Caco-2 (cell line): ENCODE measurements around the gene ZNF765. TPM values are rescaled to one million over a fixed set of nuclear protein-coding genes. Genes with fewer than 3 reads are reported as not detected.
"Not testable (repeated sequence)": the region's sequence is repeated elsewhere in the genome, so short reads cannot be mapped to it uniquely, and the experiment has no call there.

Source experiments
- BruUV-seq: library from RNA; stranded (reverse); fragments of 400-500 nt; replicated peaks from 2 replicates; lab custom pipeline; 2021; lab: Mats Ljungman, UMichigan
- CTCF ChIA-PET: fragments of 300-600 bp; sonication (Branson Sonifier 250); formaldehyde crosslinking; loops from one replicate; lab custom pipeline; 2022; ENCODE audit warnings: antibody characterized with exemption; lab: Charles Lee
- POLR2A ChIA-PET: fragments of 300-600 bp; sonication (Branson Sonifier 250); formaldehyde crosslinking; loops from one replicate; lab custom pipeline; 2022; ENCODE audit warnings: antibody characterized with exemption; lab: Charles Lee
- DNase-seq, 2 experiments: peaks; one replicate each; pipeline versions ENCODE4 v3.0.0 to v3.0.0-alpha.2; 2020 to 2022
- H3K27me3 ChIP-seq: replicated peaks from 2 replicates; pipeline ENCODE4 v1.6.0; 2011; ENCODE audit warnings: low read length; ENCODE audit not compliant: control insufficient read depth, insufficient read depth
- H3K36me3 ChIP-seq: 2 replicates; pipeline ENCODE4 v1.5.1; 2011; ENCODE audit warnings: low read length; ENCODE audit not compliant: control insufficient read depth, insufficient read depth
- H3K4me1 ChIP-seq: fragments of 250-450 bp; sonication (Bioruptor Pico); 2 replicates; pipeline ENCODE4 v1.5.1; 2020; ENCODE audit warnings: mild to moderate bottlenecking
- H3K4me3 ChIP-seq: 2 replicates; pipeline ENCODE4 v1.5.1; 2011; ENCODE audit warnings: low read depth, mild to moderate bottlenecking, control low read depth, low read length
- H3K9me3 ChIP-seq: fragments of 250-450 bp; sonication (Bioruptor Pico); 2 replicates; pipeline ENCODE4 v1.5.1; 2020; ENCODE audit warnings: mild to moderate bottlenecking, moderate library complexity
- H3K27ac Mint-ChIP-seq: one replicate; pipeline ENCODE4 v1.8.0; 2022; ENCODE audit warnings: mixed read lengths; ENCODE audit not compliant: unreplicated experiment
- H3K27me3 Mint-ChIP-seq: one replicate; pipeline ENCODE4 v1.8.0; 2022; ENCODE audit warnings: mixed read lengths; ENCODE audit not compliant: insufficient read depth, unreplicated experiment
- H3K36me3 Mint-ChIP-seq: one replicate; pipeline ENCODE4 v1.8.0; 2022; ENCODE audit warnings: mild to moderate bottlenecking, mixed read lengths; ENCODE audit not compliant: insufficient read depth, unreplicated experiment
- H3K4me1 Mint-ChIP-seq: one replicate; pipeline ENCODE4 v1.8.0; 2022; ENCODE audit warnings: low read depth, mixed read lengths; ENCODE audit not compliant: unreplicated experiment
- H3K4me3 Mint-ChIP-seq: one replicate; pipeline ENCODE4 v1.8.0; 2022; ENCODE audit warnings: mild to moderate bottlenecking, moderate library complexity, mixed read lengths; ENCODE audit not compliant: unreplicated experiment
- H3K9me3 Mint-ChIP-seq: one replicate; pipeline ENCODE4 v1.8.0; 2022; ENCODE audit warnings: mixed read lengths; ENCODE audit not compliant: unreplicated experiment
- CTCF ChIP-seq, 2 experiments: fragments of 200-600 bp in 1 of 2; IDR thresholded peaks; 1 replicate in 1 of 2; 2 replicates in 1 of 2; pipeline versions ENCODE4 v1.5.1 to v1.8.0; 2011 to 2022; ENCODE audit warnings: antibody characterized with exemption in 1 of 2, control low read depth in 1 of 2, inconsistent platforms in 1 of 2, low read depth in 1 of 2, low read length in 1 of 2, mild to moderate bottlenecking in 1 of 2, moderate library complexity in 1 of 2; ENCODE audit not compliant: insufficient read depth in 1 of 2, severe bottlenecking in 1 of 2, unreplicated experiment in 1 of 2
- intact Hi-C: fragments of 100-400 bp; cut with micrococcal nuclease; formaldehyde crosslinking; loops from one replicate; pipeline ENCODE4 v1.10.0; 2022; ENCODE audit not compliant: unreplicated experiment
- total RNA-seq: library from RNA; stranded (reverse); gene quantifications from 2 replicates; pipeline ENCODE4 v1.2.3, GENCODE V29; 2022

ZNF765 gene
- total RNA-seq, 1 experiment from 2014 or later, result 13.1 TPM

- Mint-ChIP-seq H3K9me3 (no peaks in the 10 kb centered on the region), H3K4me3 (peak overlapping the region; percentile 77), H3K27ac (peak overlapping the region; percentile 65), H3K27me3 (no peaks in the 10 kb centered on the region), H3K36me3 (peaks cover 38% of the 10 kb centered on the region), H3K4me1 (peaks cover 19% of the 10 kb centered on the region)
- H3K36me3 ChIP-seq, result peaks cover 2% of the 10 kb centered on the region; the same call in 1 of the 2 replicates
- POLR2A ChIA-PET, result interaction anchor here (0.6 kb wide), 2 partner anchors 80 to 126 kb away, joined by 3 read pairs; no protein-coding TSS in a partner anchor
- TF ChIP-seq CTCF (IDR thresholded peaks at IDR 0.05; ENCODE audit: insufficient read depth in 1 of 2, low read depth in 1 of 2, low read length in 1 of 2, severe bottlenecking in 1 of 2, unreplicated experiment in 1 of 2), result no peak
- no TSS peak for BruUV-seq
- peaks cover 19% of the 10 kb centered on the region for H3K9me3 ChIP-seq
- CTCF ChIA-PET, result interaction anchor here (0.6 kb wide), 1 partner anchor 672 kb away, joined by 5 read pairs; no protein-coding TSS in a partner anchor
- intact Hi-C loops, result loop anchor here (2.0 kb wide), 1 partner anchor 62 kb away; the partner anchor contains the start of gene ZNF845
- no peaks in the 10 kb centered on the region for H3K27me3 ChIP-seq
- H3K4me1 ChIP-seq, result peaks cover 8% of the 10 kb centered on the region
- peak in 1 of 2 experiments; percentile 52 for DNase-seq
- peak overlapping the region; percentile 83 for H3K4me3 ChIP-seq
Observed at GRCh38 chr19:53394522-53394973, 401 bp upstream of the ZNF765 start.

- ChIA-PET POLR2A (interaction anchor here (0.6 to 0.7 kb wide), 2 partner anchors 23 to 498 kb away, joined by 3 read pairs; no protein-coding TSS in a partner anchor), CTCF (interaction anchor here (1.3 kb wide), 1 partner anchor 36 kb away, joined by 4 read pairs; the partner anchor contains the start of gene ZNF761)
- peaks cover 12% of the 10 kb centered on the region for H3K9me3 Mint-ChIP-seq
- H3K27me3 ChIP-seq, H3K27me3 Mint-ChIP-seq, BruUV-seq, H3K36me3 ChIP-seq, H3K4me1 ChIP-seq, DNase-seq: not testable (repeated sequence)
- intact Hi-C loops, result loop anchor here (1.0 to 2.0 kb wide), 2 partner anchors 35 to 63 kb away; partner anchors contain the start of genes ZNF761 and ZNF845
- H3K4me3 Mint-ChIP-seq, result peak overlapping the region; percentile 77
- peak overlapping the region; percentile 65 for H3K27ac Mint-ChIP-seq
- H3K4me1 Mint-ChIP-seq, result peaks cover 19% of the 10 kb centered on the region
- Histone ChIP-seq H3K4me3 (peak overlapping the region; percentile 83), H3K9me3 (peaks cover 13% of the 10 kb centered on the region)
- peaks cover 48% of the 10 kb centered on the region for H3K36me3 Mint-ChIP-seq
Observed at GRCh38 chr19:53395840-53396524, 1.0 kb downstream of the ZNF765 start.

- Mint-ChIP-seq H3K4me3 (peak overlapping the region; percentile 77), H3K9me3 (peaks cover 13% of the 10 kb centered on the region), H3K4me1 (peaks cover 19% of the 10 kb centered on the region), H3K27ac (peak overlapping the region; percentile 65), H3K36me3 (peaks cover 53% of the 10 kb centered on the region), H3K27me3 (no peaks in the 10 kb centered on the region)
- H3K4me3 ChIP-seq, result peak overlapping the region; percentile 83
- no peak for TF ChIP-seq CTCF (IDR thresholded peaks at IDR 0.05; ENCODE audit: insufficient read depth in 1 of 2, low read depth in 1 of 2, low read length in 1 of 2, severe bottlenecking in 1 of 2, unreplicated experiment in 1 of 2)
- ChIA-PET CTCF (interaction anchor here (0.6 to 1.3 kb wide), 3 partner anchors 28 to 55 kb away, joined by 3 to 4 read pairs (median 3); partner anchors contain the start of gene ZNF761), POLR2A (interaction anchor here (0.6 kb wide), 1 partner anchor 22 kb away, joined by 3 read pairs; no protein-coding TSS in a partner anchor)
- peaks cover 10% of the 10 kb centered on the region for H3K9me3 ChIP-seq
- H3K4me1 ChIP-seq, result peaks cover 8% of the 10 kb centered on the region
- no TSS peak for BruUV-seq
- no peak for DNase-seq
- H3K27me3 ChIP-seq, result no peaks in the 10 kb centered on the region
- H3K36me3 ChIP-seq, result peaks cover 5% of the 10 kb centered on the region
- intact Hi-C loops, result no loop called here
Observed at GRCh38 chr19:53396525-53396868, 1.5 kb downstream of the ZNF765 start.

- BruUV-seq, H3K4me3 Mint-ChIP-seq, DNase-seq, H3K27me3 ChIP-seq, H3K4me1 ChIP-seq, H3K27me3 Mint-ChIP-seq, CTCF ChIA-PET, H3K27ac Mint-ChIP-seq, H3K4me3 ChIP-seq, H3K36me3 ChIP-seq, POLR2A ChIA-PET, intact Hi-C loops: not testable (repeated sequence)
- Mint-ChIP-seq H3K9me3 (peaks cover 13% of the 10 kb centered on the region), H3K36me3 (peaks cover 67% of the 10 kb centered on the region), H3K4me1 (peaks cover 19% of the 10 kb centered on the region)
- peaks cover 16% of the 10 kb centered on the region for H3K9me3 ChIP-seq
Observed at GRCh38 chr19:53397918-53398317, 3.0 kb downstream of the ZNF765 start.
